HFFc6 (cell line): ENCODE measurements around the gene TCERG1L. TPM values are rescaled to one million over a fixed set of nuclear protein-coding genes. Genes with fewer than 3 reads are reported as not detected.

Experiments
- DNase-seq: peaks from one replicate; pipeline ENCODE4 v3.0.0-alpha.2; 2018
- H3K27ac Mint-ChIP-seq: 2 replicates; pipeline ENCODE4 v1.8.0; 2020; ENCODE audit warnings: mild to moderate bottlenecking, mixed read lengths
- H3K27me3 Mint-ChIP-seq: 2 replicates; pipeline ENCODE4 v1.8.0; 2021; ENCODE audit warnings: mild to moderate bottlenecking, moderate library complexity, mixed read lengths; ENCODE audit not compliant: insufficient read depth
- H3K36me3 Mint-ChIP-seq: 2 replicates; pipeline ENCODE4 v1.8.0; 2021; ENCODE audit warnings: low read depth, mixed read lengths
- H3K4me1 Mint-ChIP-seq: 2 replicates; pipeline ENCODE4 v1.8.0; 2020; ENCODE audit warnings: low read depth, mixed read lengths
- H3K4me3 Mint-ChIP-seq: 2 replicates; pipeline ENCODE4 v1.8.0; 2020; ENCODE audit warnings: mild to moderate bottlenecking, moderate library complexity, mixed read lengths
- H3K9me3 Mint-ChIP-seq: 2 replicates; pipeline ENCODE4 v1.8.0; 2020; ENCODE audit warnings: mild to moderate bottlenecking, mixed read lengths
- CTCF ChIP-seq: fragments of 200-600 bp; sonication (generic); IDR thresholded peaks from 2 replicates; pipeline ENCODE4 v1.5.0; 2021; ENCODE audit warnings: antibody characterized with exemption, mild to moderate bottlenecking
- total RNA-seq, 6 experiments: library from RNA; stranded (reverse); fragmentation: NEBNext Ultra II Directional; extraction: Animal tissue kit (Norgen Biotek cat#: 25700); gene quantifications; 2 replicates in 1 of 6; 3 replicates in 5 of 6; pipeline ENCODE4 v1.2.3, GENCODE V29; 2021

TCERG1L gene
- total RNA-seq, 6 experiments from 2014 or later = 0.09 TPM; not detected in 5

GRCh38 chr10:131271195-131271880, 40.2 kb downstream of the TCERG1L start:
- no peak overlapping the region for H3K27ac Mint-ChIP-seq
- H3K9me3 Mint-ChIP-seq = peaks cover 69% of the 10 kb centered on the region
- H3K27me3 Mint-ChIP-seq = peaks cover 2% of the 10 kb centered on the region; the same call in 1 of the 2 replicates
- H3K4me1 Mint-ChIP-seq = no peaks in the 10 kb centered on the region
- no peak for DNase-seq
- H3K36me3 Mint-ChIP-seq = peaks cover 1% of the 10 kb centered on the region; the same call in 1 of the 2 replicates
- no peak overlapping the region for H3K4me3 Mint-ChIP-seq
- TF ChIP-seq CTCF = no peak

GRCh38 chr10:131270461-131271190, 40.9 kb downstream of the TCERG1L start:
- H3K27me3 Mint-ChIP-seq = peaks cover 2% of the 10 kb centered on the region; the same call in 1 of the 2 replicates
- TF ChIP-seq CTCF = no peak
- H3K36me3 Mint-ChIP-seq = peaks cover 6% of the 10 kb centered on the region; the same call in 1 of the 2 replicates
- peaks cover 72% of the 10 kb centered on the region for H3K9me3 Mint-ChIP-seq
- DNase-seq = no peak
- H3K4me3 Mint-ChIP-seq = no peak overlapping the region
- no peak overlapping the region for H3K27ac Mint-ChIP-seq
- no peaks in the 10 kb centered on the region for H3K4me1 Mint-ChIP-seq

GRCh38 chr10:131269776-131270460, 41.6 kb downstream of the TCERG1L start:
- Mint-ChIP-seq H3K9me3 (peaks cover 73% of the 10 kb centered on the region), H3K27ac (no peak overlapping the region), H3K4me1 (no peaks in the 10 kb centered on the region), H3K27me3 (peaks cover 2% of the 10 kb centered on the region; the same call in 1 of the 2 replicates), H3K4me3 (no peak overlapping the region), H3K36me3 (peaks cover 6% of the 10 kb centered on the region; the same call in 1 of the 2 replicates)
- no peak for DNase-seq
- no peak for TF ChIP-seq CTCF

- Mint-ChIP-seq H3K27ac (no peak overlapping the region), H3K4me3 (no peak overlapping the region)
Measured at GRCh38 chr10:131267814-131268095, 43.8 kb downstream of the TCERG1L start.

More at GRCh38 chr10:131267814-131268095, 43.8 kb downstream of the TCERG1L start:
- H3K36me3 Mint-ChIP-seq = peaks cover 6% of the 10 kb centered on the region; the same call in 1 of the 2 replicates
- no peaks in the 10 kb centered on the region for H3K4me1 Mint-ChIP-seq
- DNase-seq = no peak
- H3K9me3 Mint-ChIP-seq = peaks cover 62% of the 10 kb centered on the region
- TF ChIP-seq CTCF = no peak
- peaks cover 2% of the 10 kb centered on the region; the same call in 1 of the 2 replicates for H3K27me3 Mint-ChIP-seq
